ENCODE data around the gene CYLD. TPM values are rescaled to one million over a fixed set of nuclear protein-coding genes. Genes with fewer than 3 reads are reported as not detected.

Gene CYLD
- total RNA-seq, 2 experiments from 2014 or later: 7.4 to 14.9 TPM

DNA sequence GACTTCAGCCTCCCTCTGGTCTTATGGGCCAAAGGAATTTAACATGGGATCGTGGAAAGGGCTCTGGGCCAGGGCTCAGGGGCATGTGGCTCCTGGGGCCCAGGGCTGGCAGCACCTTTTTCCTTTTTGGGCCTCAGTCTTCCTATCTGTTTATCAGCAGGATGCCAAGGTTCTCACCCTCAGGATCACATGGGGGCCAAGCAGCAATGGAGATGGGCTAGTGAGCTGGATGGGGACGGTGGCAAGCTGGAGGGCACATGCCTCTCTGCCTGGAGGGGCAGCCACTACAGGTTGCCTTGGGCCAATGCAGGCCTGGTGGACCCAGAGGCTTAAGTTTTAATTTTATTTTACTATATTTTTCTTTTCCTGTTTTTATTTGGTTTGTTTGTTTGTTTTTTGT lies 95.4 kb downstream of the CYLD start:
- Histone ChIP-seq H3K4me3 (ENCODE audit: low read depth, low read length, poor library complexity, severe bottlenecking) (no peak overlapping the region), H3K4me1 (ENCODE audit: insufficient read depth, low read length, poor library complexity, severe bottlenecking) (no peaks in the 10 kb centered on the region), H3K9me2 (ENCODE audit: insufficient read depth, low read length) (no peaks in the 10 kb centered on the region), H4K20me1 (ENCODE audit: insufficient read depth, low read length) (no peaks in the 10 kb centered on the region), H3K36me3 (ENCODE audit: insufficient read depth, low read length) (no peaks in the 10 kb centered on the region), H3K27ac (ENCODE audit: low read depth, low read length, poor library complexity, severe bottlenecking) (no peak overlapping the region), H3K4me2 (ENCODE audit: low read length) (no peak overlapping the region), H3K79me2 (ENCODE audit: insufficient read depth, low read depth, low read length) (no peaks in the 10 kb centered on the region), H3K9me3 (ENCODE audit: low read length) (no peaks in the 10 kb centered on the region), H2AFZ (ENCODE audit: low read length) (no peak overlapping the region)
- BruUV-seq (replicated peaks): no TSS peak
- ChIA-PET CTCF (ENCODE audit: unreplicated experiment) (no interaction called here), POLR2A (interaction anchor here (0.5 to 0.6 kb wide), 2 partner anchors 448 to 1392 kb away, joined by 3 read pairs; no protein-coding TSS in a partner anchor)
- intact Hi-C loops (cut with micrococcal nuclease; ENCODE audit: unreplicated experiment): no loop called here
- no peak for TF ChIP-seq EZH2phosphoT487 (IDR thresholded peaks at IDR 0.05; ENCODE audit: borderline replicate concordance, low read depth, low read length)
- no peak for DNase-seq (ENCODE audit: low spot score)

DNA sequence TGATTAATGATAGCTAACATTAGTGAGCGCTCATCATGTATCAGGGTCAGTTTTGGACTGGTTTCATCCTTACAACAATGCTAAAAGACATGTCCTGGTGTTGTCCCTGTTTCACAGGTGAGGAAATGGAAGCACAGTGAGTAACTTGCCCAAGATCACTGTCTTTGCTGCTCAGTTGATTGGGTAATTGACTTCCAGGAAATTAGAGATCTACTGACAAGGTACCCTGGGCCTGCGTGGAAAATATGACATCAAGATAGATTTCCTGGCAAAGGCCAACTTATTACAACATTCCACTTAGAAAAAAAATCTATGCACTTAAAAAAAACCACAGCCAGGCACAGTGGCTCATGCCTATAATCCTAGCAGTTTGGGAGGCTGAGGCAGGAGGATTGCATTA lies 96.3 kb downstream of the CYLD start:
- Histone ChIP-seq H3K36me3 (ENCODE audit: insufficient read depth, low read length) (no peaks in the 10 kb centered on the region), H3K79me2 (ENCODE audit: insufficient read depth, low read depth, low read length) (no peaks in the 10 kb centered on the region), H3K4me1 (ENCODE audit: insufficient read depth, low read length, poor library complexity, severe bottlenecking) (no peaks in the 10 kb centered on the region), H3K4me2 (ENCODE audit: low read length) (no peak overlapping the region), H3K27ac (ENCODE audit: low read depth, low read length, poor library complexity, severe bottlenecking) (no peak overlapping the region), H2AFZ (ENCODE audit: low read length) (no peak overlapping the region), H3K4me3 (ENCODE audit: low read depth, low read length, poor library complexity, severe bottlenecking) (no peak overlapping the region), H3K9me3 (ENCODE audit: low read length) (no peaks in the 10 kb centered on the region), H3K9me2 (ENCODE audit: insufficient read depth, low read length) (no peaks in the 10 kb centered on the region), H4K20me1 (ENCODE audit: insufficient read depth, low read length) (no peaks in the 10 kb centered on the region)
- POLR2A ChIA-PET: no interaction called here
- no peak for DNase-seq (ENCODE audit: low spot score)
- intact Hi-C loops (cut with micrococcal nuclease; ENCODE audit: unreplicated experiment): no loop called here
- CTCF ChIA-PET (ENCODE audit: unreplicated experiment): no interaction called here
- no TSS peak for BruUV-seq (replicated peaks)
- TF ChIP-seq, protein P1, sequence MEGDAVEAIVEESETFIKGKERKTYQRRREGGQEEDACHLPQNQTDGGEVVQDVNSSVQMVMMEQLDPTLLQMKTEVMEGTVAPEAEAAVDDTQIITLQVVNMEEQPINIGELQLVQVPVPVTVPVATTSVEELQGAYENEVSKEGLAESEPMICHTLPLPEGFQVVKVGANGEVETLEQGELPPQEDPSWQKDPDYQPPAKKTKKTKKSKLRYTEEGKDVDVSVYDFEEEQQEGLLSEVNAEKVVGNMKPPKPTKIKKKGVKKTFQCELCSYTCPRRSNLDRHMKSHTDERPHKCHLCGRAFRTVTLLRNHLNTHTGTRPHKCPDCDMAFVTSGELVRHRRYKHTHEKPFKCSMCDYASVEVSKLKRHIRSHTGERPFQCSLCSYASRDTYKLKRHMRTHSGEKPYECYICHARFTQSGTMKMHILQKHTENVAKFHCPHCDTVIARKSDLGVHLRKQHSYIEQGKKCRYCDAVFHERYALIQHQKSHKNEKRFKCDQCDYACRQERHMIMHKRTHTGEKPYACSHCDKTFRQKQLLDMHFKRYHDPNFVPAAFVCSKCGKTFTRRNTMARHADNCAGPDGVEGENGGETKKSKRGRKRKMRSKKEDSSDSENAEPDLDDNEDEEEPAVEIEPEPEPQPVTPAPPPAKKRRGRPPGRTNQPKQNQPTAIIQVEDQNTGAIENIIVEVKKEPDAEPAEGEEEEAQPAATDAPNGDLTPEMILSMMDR (conservative IDR thresholded peaks at IDR 0.05; ENCODE audit: low read length): no peak
- TF ChIP-seq EZH2phosphoT487 (IDR thresholded peaks at IDR 0.05; ENCODE audit: borderline replicate concordance, low read depth, low read length): no peak

DNA sequence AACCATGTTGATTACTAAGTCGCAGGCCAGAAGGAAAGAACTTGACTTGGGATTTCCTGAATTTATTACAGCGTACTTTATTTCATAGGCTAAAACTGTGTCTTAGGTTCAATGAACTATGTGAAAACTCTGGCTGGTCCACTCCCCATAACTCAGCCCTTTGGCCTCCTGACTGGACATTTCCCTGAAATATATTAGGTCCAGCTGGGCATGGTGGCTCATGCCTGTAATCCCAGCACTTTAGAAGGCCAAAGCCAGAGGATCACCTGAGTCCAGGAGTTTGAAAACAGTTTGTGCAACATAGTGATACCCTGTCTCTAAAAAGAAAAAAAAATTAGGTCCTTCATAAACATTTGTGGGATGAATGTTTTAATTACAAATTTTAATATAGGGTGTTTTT lies 97.0 kb downstream of the CYLD start:
- intact Hi-C loops (cut with micrococcal nuclease; ENCODE audit: unreplicated experiment): no loop called here
- Histone ChIP-seq H3K4me2 (ENCODE audit: low read length) (no peak overlapping the region), H3K79me2 (ENCODE audit: insufficient read depth, low read depth, low read length) (no peaks in the 10 kb centered on the region), H3K4me1 (ENCODE audit: insufficient read depth, low read length, poor library complexity, severe bottlenecking) (no peaks in the 10 kb centered on the region), H4K20me1 (ENCODE audit: insufficient read depth, low read length) (no peaks in the 10 kb centered on the region), H2AFZ (ENCODE audit: low read length) (no peak overlapping the region), H3K27ac (ENCODE audit: low read depth, low read length, poor library complexity, severe bottlenecking) (no peak overlapping the region), H3K9me3 (ENCODE audit: low read length) (no peaks in the 10 kb centered on the region), H3K4me3 (ENCODE audit: low read depth, low read length, poor library complexity, severe bottlenecking) (no peak overlapping the region), H3K9me2 (ENCODE audit: insufficient read depth, low read length) (no peaks in the 10 kb centered on the region), H3K36me3 (ENCODE audit: insufficient read depth, low read length) (no peaks in the 10 kb centered on the region)
- CTCF ChIA-PET (ENCODE audit: unreplicated experiment): no interaction called here
- no TSS peak for BruUV-seq (replicated peaks)
- TF ChIP-seq, protein P1 (conservative IDR thresholded peaks at IDR 0.05; ENCODE audit: low read length): no peak
- TF ChIP-seq EZH2phosphoT487 (IDR thresholded peaks at IDR 0.05; ENCODE audit: borderline replicate concordance, low read depth, low read length): no peak
- POLR2A ChIA-PET: interaction anchor here (0.5 kb wide), 1 partner anchor 1396 kb away, joined by 4 read pairs; no protein-coding TSS in a partner anchor
- no peak for DNase-seq (ENCODE audit: low spot score)
